H1 (cell line): ENCODE measurements around the gene KMT2E. TPM values are rescaled to one million over a fixed set of nuclear protein-coding genes. Genes with fewer than 3 reads are reported as not detected.
"Not testable (repeated sequence)": the region's sequence is repeated elsewhere in the genome, so short reads cannot be mapped to it uniquely, and the experiment has no call there.

Source experiments
- CTCF ChIA-PET: fragments of 300-600 bp; sonication (Branson Sonifier 250); formaldehyde crosslinking; loops from one replicate; lab custom pipeline; 2021; ENCODE audit not compliant: partially characterized antibody; lab: Charles Lee
- POLR2A ChIA-PET: fragments of 300-600 bp; sonication (Branson Sonifier 250); formaldehyde crosslinking; loops from one replicate; lab custom pipeline; 2021; ENCODE audit warnings: inconsistent platforms; ENCODE audit not compliant: partially characterized antibody; lab: Charles Lee
- DNase-seq, 2 experiments: peaks; one replicate each; pipeline versions ENCODE4 v3.0.0 to v3.0.0-alpha.2; 2010 to 2022; ENCODE audit warnings: low spot score in 2 of 2, low read depth in 1 of 2, mixed read lengths in 1 of 2
- FAIRE-seq: peaks from 2 replicates; lab custom pipeline; 2011; peaks lifted over from hg19 to GRCh38; lab: Jason Lieb, UNC
- H2AFZ ChIP-seq: 2 replicates; pipeline ENCODE4 v1.8.1; 2012; ENCODE audit warnings: low read length, inconsistent platforms
- H2AK5ac ChIP-seq: 2 replicates; pipeline ENCODE4 v1.6.1; 2013; ENCODE audit warnings: low read depth, low read length
- H2BK120ac ChIP-seq: replicated peaks from 2 replicates; pipeline ENCODE3; 2013; ENCODE audit warnings: low read depth, low read length, inconsistent platforms
- H2BK12ac ChIP-seq: 2 replicates; pipeline ENCODE4 v1.6.1; 2013; ENCODE audit warnings: low read depth, low read length
- H2BK15ac ChIP-seq: 2 replicates; pipeline ENCODE4 v1.6.1; 2013; ENCODE audit warnings: low read length
- H2BK20ac ChIP-seq: 2 replicates; pipeline ENCODE4 v1.6.1; 2013; ENCODE audit warnings: low read length
- H2BK5ac ChIP-seq: 2 replicates; pipeline ENCODE4 v1.6.1; 2013; ENCODE audit warnings: low read depth, low read length
- H3K14ac ChIP-seq: 2 replicates; pipeline ENCODE4 v1.6.1; 2013; ENCODE audit warnings: inconsistent platforms; ENCODE audit not compliant: insufficient read length
- H3K18ac ChIP-seq: 2 replicates; pipeline ENCODE4 v1.6.1; 2013; ENCODE audit warnings: low read length; ENCODE audit errors: extremely low read depth
- H3K23ac ChIP-seq: 2 replicates; pipeline ENCODE4 v1.6.1; 2013; ENCODE audit warnings: inconsistent platforms; ENCODE audit not compliant: insufficient read length
- H3K23me2 ChIP-seq: 2 replicates; pipeline ENCODE4 v1.6.1; 2013; ENCODE audit warnings: low read depth, low read length
- H3K27ac ChIP-seq: 2 replicates; pipeline ENCODE4 v1.6.1; 2011; ENCODE audit warnings: low read depth, low read length, inconsistent platforms
- H3K27me3 ChIP-seq, 4 experiments: replicated peaks in 1 of 4; 1 replicate in 1 of 4; 2 replicates in 3 of 4; pipeline versions ENCODE4 v1.6.1 to v1.8.1; 2011 to 2013; ENCODE audit warnings: low read length in 3 of 4, mild to moderate bottlenecking in 3 of 4, inconsistent platforms in 2 of 4, mixed read lengths in 2 of 4, moderate library complexity in 1 of 4; ENCODE audit not compliant: control insufficient read depth in 3 of 4, insufficient read depth in 3 of 4; ENCODE audit errors: extremely low read depth in 1 of 4
- H3K36me3 ChIP-seq, 4 experiments: 2 replicates each; pipeline versions ENCODE4 v1.6.1 to v1.8.1; 2011 to 2013; ENCODE audit warnings: mild to moderate bottlenecking in 4 of 4, low read length in 3 of 4, moderate library complexity in 2 of 4, control low read depth in 1 of 4, inconsistent platforms in 1 of 4; ENCODE audit not compliant: insufficient read depth in 4 of 4, control insufficient read depth in 2 of 4
- H3K4ac ChIP-seq: replicated peaks from 2 replicates; pipeline ENCODE3; 2013; ENCODE audit warnings: low read length, low read depth, mixed read lengths, inconsistent platforms; ENCODE audit not compliant: insufficient read length
- H3K4me1 ChIP-seq, 4 experiments: replicated peaks in 1 of 4; 1 replicate in 1 of 4; 2 replicates in 3 of 4; pipeline versions ENCODE4 v1.6.1 to v1.8.1; 2011 to 2013; ENCODE audit warnings: low read length in 3 of 4, inconsistent platforms in 2 of 4, mixed read lengths in 1 of 4; ENCODE audit not compliant: insufficient read depth in 4 of 4, control insufficient read depth in 3 of 4
- H3K4me2 ChIP-seq, 2 experiments: 2 replicates each; pipeline versions ENCODE4 v1.6.1 to v1.8.1; 2011 to 2013; ENCODE audit warnings: low read depth in 2 of 2, low read length in 2 of 2, control low read depth in 1 of 2, inconsistent platforms in 1 of 2, mild to moderate bottlenecking in 1 of 2; ENCODE audit not compliant: insufficient read depth in 1 of 2
- H3K4me3 ChIP-seq, 4 experiments: fragments of 200-600, 300-600 bp in 1 of 4; sonication (generic), shearing (Covaris generic), sonication (Bioruptor Twin) in 1 of 4; 2 replicates each; pipeline versions ENCODE4 v1.5.1 to v1.8.1; 2011 to 2016; ENCODE audit warnings: low read length in 4 of 4, low read depth in 3 of 4, control low read depth in 2 of 4, inconsistent platforms in 2 of 4, mild to moderate bottlenecking in 2 of 4, mixed read lengths in 1 of 4, moderate library complexity in 1 of 4; ENCODE audit not compliant: insufficient read depth in 2 of 4; ENCODE audit errors: extremely low read depth in 1 of 4
- H3K56ac ChIP-seq: replicated peaks from 2 replicates; pipeline ENCODE3; 2013; ENCODE audit warnings: low read depth, mild to moderate bottlenecking, mixed read lengths, low read length, inconsistent platforms; ENCODE audit not compliant: insufficient read length
- H3K79me1 ChIP-seq: 2 replicates; pipeline ENCODE4 v1.6.1; 2013; ENCODE audit warnings: low read depth, low read length, control low read depth
- H3K79me2 ChIP-seq, 2 experiments: 2 replicates each; pipeline versions ENCODE4 v1.6.1 to v1.8.1; 2012 to 2013; ENCODE audit warnings: low read length in 2 of 2, mild to moderate bottlenecking in 2 of 2, inconsistent platforms in 1 of 2; ENCODE audit not compliant: insufficient read depth in 2 of 2, control insufficient read depth in 1 of 2
- H3K9ac ChIP-seq, 4 experiments: replicated peaks in 1 of 4; 1 replicate in 1 of 4; 2 replicates in 3 of 4; pipeline versions ENCODE4 v1.6.1 to v1.8.1; 2011 to 2013; ENCODE audit warnings: low read depth in 3 of 4, low read length in 3 of 4, control low read depth in 2 of 4, mild to moderate bottlenecking in 2 of 4, moderate library complexity in 2 of 4, inconsistent platforms in 1 of 4; ENCODE audit errors: extremely low read depth in 1 of 4
- H3K9me3 ChIP-seq, 2 experiments: 2 replicates each; pipeline versions ENCODE4 v1.6.1 to v1.8.1; 2012 to 2013; ENCODE audit warnings: mild to moderate bottlenecking in 2 of 2, moderate library complexity in 2 of 2, control low read depth in 1 of 2, inconsistent platforms in 1 of 2, low read depth in 1 of 2, low read length in 1 of 2, mixed read lengths in 1 of 2; ENCODE audit not compliant: insufficient read depth in 2 of 2
- H4K20me1 ChIP-seq, 2 experiments: replicated peaks in 1 of 2; 2 replicates each; pipeline versions ENCODE3 to v1.8.1; 2011 to 2013; ENCODE audit warnings: inconsistent platforms in 2 of 2, low read length in 2 of 2, mild to moderate bottlenecking in 1 of 2; ENCODE audit not compliant: insufficient read depth in 2 of 2, control insufficient read depth in 1 of 2
- H4K5ac ChIP-seq: 2 replicates; pipeline ENCODE4 v1.6.1; 2013; ENCODE audit warnings: low read length, low read depth, mixed read lengths, inconsistent platforms; ENCODE audit not compliant: insufficient read length
- H4K8ac ChIP-seq: 2 replicates; pipeline ENCODE4 v1.8.0; 2013; ENCODE audit warnings: mild to moderate bottlenecking, moderate library complexity, low read length, inconsistent platforms; ENCODE audit not compliant: insufficient read depth; ENCODE audit errors: extremely low read depth
- H4K91ac ChIP-seq: replicated peaks from 2 replicates; pipeline ENCODE3; 2013; ENCODE audit warnings: low read length, mixed read lengths, inconsistent platforms; ENCODE audit not compliant: insufficient read length
- EP300 ChIP-seq, 2 experiments: IDR thresholded peaks; 1 replicate in 1 of 2; 2 replicates in 1 of 2; pipeline ENCODE4 v1.6.1; 2011 to 2012; ENCODE audit warnings: low read depth in 2 of 2, low read length in 2 of 2, mild to moderate bottlenecking in 2 of 2, borderline replicate concordance in 1 of 2, inconsistent platforms in 1 of 2, moderate library complexity in 1 of 2
- WGBS, 2 experiments: shearing (Covaris generic) in 1 of 2; methylation state at CpG; one replicate each; pipeline versions ENCODE4 v1.1.6 to v1.1.7; 2013 to 2015; ENCODE audit warnings: low lambda C conversion rate in 2 of 2, mixed read lengths in 2 of 2, inconsistent platforms in 1 of 2, low coverage in 1 of 2, missing lambda C conversion rate in 1 of 2; ENCODE audit not compliant: insufficient replicate concordance in 2 of 2, insufficient coverage in 1 of 2, insufficient read length in 1 of 2; ENCODE audit errors: extremely low coverage in 1 of 2, missing lambda C conversion rate in 1 of 2; 5-methylcytosine and 5-hydroxymethylcytosine counted together
- polyA plus RNA-seq, 7 experiments: library from polyadenylated mRNA; depleted of rRNA in 3 of 7; stranded (reverse) in 5 of 7; unstranded in 2 of 7; fragments of >200 nt in 5 of 7; fragments of 200-250 nt in 2 of 7; gene quantifications; 1 replicate in 5 of 7; 2 replicates in 1 of 7; 4 replicates in 1 of 7; pipeline versions ENCODE4 v1.2.1 to v1.2.3, GENCODE V29; 2011 to 2013; ENCODE audit warnings: missing spikeins in 2 of 7, mixed read lengths in 2 of 7
- total RNA-seq: library from RNA; stranded (reverse); fragmentation: NEBNext Ultra II Directional; extraction: Animal tissue kit (Norgen Biotek cat#: 25700); gene quantifications from 2 replicates; pipeline ENCODE4 v1.2.1, GENCODE V29; 2021

KMT2E gene
- total and polyA plus RNA-seq, 2 of the 8 experiments (the other 6 are each of a cell fraction or from before 2014, with no cell fraction given) = 10.9 to 45.0 TPM

- no peak for TF ChIP-seq EP300 (IDR thresholded peaks at IDR 0.05; ENCODE audit: borderline replicate concordance in 1 of 2, low read depth in 2 of 2, low read length in 2 of 2)
- TF ChIP-seq, all 59 proteins: peak for 0
Observed at GRCh38 chr7:104973909-104974415, 40.0 kb upstream of the KMT2E start (continued).

GRCh38 chr7:104975553-104975952, 38.5 kb upstream of the KMT2E start:
- H3K18ac ChIP-seq, H2BK15ac ChIP-seq, H3K79me2 ChIP-seq, H4K8ac ChIP-seq, H3K23ac ChIP-seq, H2BK5ac ChIP-seq, H3K36me3 ChIP-seq, H2AK5ac ChIP-seq, H2BK20ac ChIP-seq, H4K91ac ChIP-seq, H2BK120ac ChIP-seq, FAIRE-seq, H3K4ac ChIP-seq, H3K4me3 ChIP-seq, DNase-seq, H2AFZ ChIP-seq, H3K4me1 ChIP-seq, H3K14ac ChIP-seq, H4K5ac ChIP-seq, H3K4me2 ChIP-seq, H3K56ac ChIP-seq, H3K9ac ChIP-seq, H3K9me3 ChIP-seq, H3K27ac ChIP-seq, H3K27me3 ChIP-seq, H4K20me1 ChIP-seq, CTCF ChIA-PET, H2BK12ac ChIP-seq, H3K23me2 ChIP-seq, H3K79me1 ChIP-seq: not testable (repeated sequence)
- WGBS, 2 experiments = 92% methylated on average over 6 of the region's 6 CpGs; no CpG with 5 or more reads in 1 of the 2 experiments
- POLR2A ChIA-PET = interaction anchor here (2.5 to 5.9 kb wide), 2 partner anchors 8 to 39 kb away, joined by 8 to 36 read pairs; partner anchors contain the start of gene KMT2E
